ENCODE measurements around the gene GPR25.
A peak's percentile ranks its signal among the peaks of the same experiment; 100 is the strongest.

Gene GPR25

DNA sequence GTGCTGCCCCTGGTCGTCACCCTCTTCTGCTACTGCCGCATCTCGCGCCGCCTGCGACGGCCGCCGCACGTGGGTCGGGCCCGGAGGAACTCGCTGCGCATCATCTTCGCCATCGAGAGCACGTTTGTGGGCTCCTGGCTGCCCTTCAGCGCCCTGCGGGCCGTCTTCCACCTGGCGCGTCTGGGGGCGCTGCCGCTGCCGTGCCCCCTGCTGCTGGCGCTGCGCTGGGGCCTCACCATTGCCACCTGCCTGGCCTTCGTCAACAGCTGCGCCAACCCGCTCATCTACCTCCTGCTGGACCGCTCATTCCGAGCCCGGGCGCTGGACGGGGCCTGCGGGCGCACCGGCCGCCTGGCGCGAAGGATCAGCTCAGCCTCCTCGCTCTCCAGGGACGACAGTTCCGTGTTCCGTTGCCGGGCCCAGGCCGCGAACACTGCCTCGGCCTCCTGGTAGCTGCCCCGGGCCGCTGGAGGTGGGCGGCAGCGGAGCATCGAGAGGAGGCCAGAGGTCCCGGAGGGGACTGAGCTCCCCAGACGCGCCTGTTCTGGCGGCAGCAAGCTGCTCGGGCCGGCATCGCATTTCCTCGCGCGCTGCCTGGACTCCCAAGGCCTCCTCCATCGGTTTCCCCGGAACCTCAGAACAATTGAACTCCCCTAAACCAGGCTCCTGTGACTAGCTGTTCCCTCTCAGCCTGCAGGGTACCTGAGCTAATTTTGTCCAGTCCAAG is 1.1 kb downstream of the GPR25 start:
- DNase-seq (ENCODE audit: low read depth) = no peak

DNA sequence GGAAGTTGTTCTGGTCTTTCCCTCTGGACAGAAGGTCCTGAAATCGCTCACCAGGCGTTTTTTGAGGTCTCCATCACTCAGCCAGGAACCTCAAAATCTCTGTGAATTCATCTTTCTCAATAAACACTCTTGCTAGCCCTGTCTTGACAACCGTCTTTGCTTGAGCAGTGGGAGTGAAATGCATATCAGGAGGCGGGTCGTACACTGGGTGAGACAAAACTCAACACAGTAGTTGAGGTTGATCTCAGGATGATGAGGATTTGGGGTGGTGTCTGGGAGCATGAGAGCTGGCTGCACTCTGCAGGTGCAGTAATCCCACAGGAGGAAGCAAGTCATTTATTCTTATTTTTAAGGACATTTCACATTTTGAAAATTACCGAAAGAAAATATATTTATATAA is 1.9 kb downstream of the GPR25 start:
- DNase-seq (ENCODE audit: low read depth) = no peak

DNA sequence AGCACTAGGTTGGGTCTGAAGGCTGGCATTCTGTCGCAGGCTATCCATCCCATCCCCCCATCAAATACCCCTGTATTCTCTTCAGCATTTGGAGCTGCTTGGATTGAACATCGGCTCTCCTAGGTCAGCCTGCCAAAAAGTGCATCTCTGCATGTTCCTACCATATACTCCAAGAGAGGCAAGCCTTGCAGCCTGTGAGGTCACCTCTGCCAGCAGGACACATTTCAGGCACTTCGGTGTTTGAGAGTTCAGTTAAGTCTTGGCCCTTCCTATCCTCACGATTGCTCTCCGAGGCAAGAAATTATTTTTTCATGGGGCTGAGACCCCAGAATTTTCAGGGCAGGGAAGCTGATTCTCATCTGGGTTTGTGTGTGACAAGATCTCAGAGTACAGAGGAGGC is 2.6 kb downstream of the GPR25 start:
- DNase-seq (ENCODE audit: low read depth) = no peak

- DNase-seq (ENCODE audit: low read depth) = no peak
These were observed 4.2 kb downstream of the GPR25 start for GRCh38 chr1:200877010-200877409.

- DNase-seq (ENCODE audit: low read depth) = no peak
These were observed 5.2 kb downstream of the GPR25 start for GRCh38 chr1:200877839-200878551.

- no peak for DNase-seq (ENCODE audit: low read depth)
These were observed 7.4 kb downstream of the GPR25 start for GRCh38 chr1:200880212-200880611.

GRCh38 chr1:200883118-200883517 is 10.3 kb downstream of the GPR25 start:
- no peak for DNase-seq (ENCODE audit: low read depth)

DNA sequence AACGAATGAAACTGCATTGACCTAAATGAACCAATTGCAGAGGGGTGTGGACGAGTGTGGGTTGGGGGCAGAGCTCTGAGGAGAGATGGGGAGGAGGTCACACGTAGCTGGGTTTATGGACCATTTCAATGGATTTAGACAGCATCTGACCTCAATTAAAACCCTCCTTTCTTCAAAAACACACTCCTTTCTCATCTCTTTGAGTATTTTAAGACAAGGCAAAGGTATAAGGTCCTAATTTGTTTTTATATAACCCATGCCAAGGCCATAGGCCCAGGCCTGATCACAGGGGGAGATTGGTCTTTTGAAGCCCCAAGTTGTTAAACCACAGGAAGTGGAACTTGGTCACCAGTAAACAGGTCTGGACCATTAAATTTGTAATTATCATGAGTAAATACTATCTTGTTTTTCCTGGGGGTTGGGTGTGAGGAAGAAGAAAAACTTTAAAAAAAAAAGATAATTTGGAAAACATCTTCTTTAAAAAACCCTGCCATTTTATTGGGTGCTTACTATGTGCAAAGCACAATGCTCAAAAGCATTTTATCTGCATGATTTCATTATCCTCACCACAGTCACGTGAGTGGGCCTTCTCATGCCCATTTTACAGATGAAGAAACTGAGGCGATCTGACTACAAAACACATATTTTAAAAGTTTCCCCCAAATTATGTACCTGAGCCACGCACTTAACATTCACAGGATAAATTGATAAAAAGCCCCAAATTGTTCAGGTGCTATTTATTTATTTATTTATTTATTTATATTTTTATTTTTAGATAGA is 13.0 kb downstream of the GPR25 start:
- no peak for DNase-seq (ENCODE audit: low read depth)

GRCh38 chr1:200886594-200886993 is 13.8 kb downstream of the GPR25 start:
- no peak for DNase-seq (ENCODE audit: low read depth)

DNA sequence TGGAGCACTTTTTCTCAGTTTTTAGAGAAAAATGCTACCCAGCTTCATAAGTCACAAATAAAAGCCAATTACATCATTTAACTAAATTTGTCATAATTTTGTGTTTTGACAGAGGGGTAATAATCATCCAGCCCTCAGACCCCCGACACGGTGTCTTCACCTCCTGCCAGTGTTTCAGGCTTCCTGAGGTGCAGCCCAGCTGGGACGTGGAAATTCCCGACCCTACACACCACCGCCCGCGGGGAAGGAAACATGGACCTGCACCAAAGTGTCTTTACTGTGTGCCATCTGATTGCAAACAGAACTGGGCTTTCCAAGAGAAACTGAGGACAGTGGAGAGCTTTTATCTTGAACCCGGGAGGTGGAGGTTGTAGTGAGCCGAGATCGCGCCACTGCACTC is 14.3 kb downstream of the GPR25 start:
- DNase-seq (ENCODE audit: low read depth) = no peak

GRCh38 chr1:200887772-200888348 is 15.1 kb downstream of the GPR25 start:
- DNase-seq (ENCODE audit: low read depth) = no peak

- DNase-seq (ENCODE audit: low read depth) = peak; percentile 88
These were observed 15.6 kb downstream of the GPR25 start for GRCh38 chr1:200888349-200888838.

GRCh38 chr1:200889571-200889970 is 16.8 kb downstream of the GPR25 start:
- no peak for DNase-seq (ENCODE audit: low read depth)

DNA sequence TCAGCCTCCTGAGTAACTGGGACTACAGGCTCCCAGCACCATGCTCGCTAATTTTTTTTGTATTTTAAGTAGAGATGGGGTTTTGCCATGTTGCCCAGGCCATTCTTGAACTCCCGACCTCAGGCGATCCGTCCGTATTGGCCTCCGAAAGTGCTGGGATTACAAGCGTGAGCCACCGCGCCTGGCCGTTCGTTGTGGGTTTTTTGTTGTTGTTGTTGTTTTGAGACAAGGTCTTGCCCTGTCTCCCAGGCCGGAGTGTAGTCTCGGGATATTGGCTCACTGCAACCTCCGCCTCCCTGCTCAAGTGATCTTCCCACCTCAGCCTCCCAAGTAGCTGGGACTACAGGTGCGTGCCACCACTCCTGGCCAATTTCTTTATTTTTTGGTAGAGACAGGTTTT is 17.2 kb downstream of the GPR25 start:
- DNase-seq (ENCODE audit: low read depth) = no peak

GRCh38 chr1:200890818-200891773 is 18.3 kb downstream of the GPR25 start:
- DNase-seq (ENCODE audit: low read depth) = peak; percentile 32

GRCh38 chr1:200891774-200892157 is 19.0 kb downstream of the GPR25 start:
- no peak for DNase-seq (ENCODE audit: low read depth)

DNA sequence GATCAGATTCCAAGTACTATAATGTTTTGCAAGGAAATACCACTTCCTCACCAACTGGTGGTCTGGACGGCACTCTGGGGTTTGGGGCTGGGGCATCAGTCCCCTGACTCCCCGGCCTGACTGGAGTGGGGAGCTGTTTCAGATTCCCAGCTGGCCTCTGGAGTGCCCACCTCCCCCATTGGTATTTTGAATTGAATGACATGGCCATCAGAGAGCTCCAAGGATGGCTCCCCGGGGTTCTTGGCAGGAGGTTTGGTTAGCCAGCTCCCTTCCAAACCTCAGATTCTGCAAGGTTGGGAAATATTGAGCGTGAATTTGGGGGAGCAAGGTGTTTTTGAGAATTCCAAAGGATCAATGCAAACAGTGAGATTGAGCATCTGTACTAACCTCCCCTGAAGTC is 19.8 kb downstream of the GPR25 start:
- no peak for DNase-seq (ENCODE audit: low read depth)

DNA sequence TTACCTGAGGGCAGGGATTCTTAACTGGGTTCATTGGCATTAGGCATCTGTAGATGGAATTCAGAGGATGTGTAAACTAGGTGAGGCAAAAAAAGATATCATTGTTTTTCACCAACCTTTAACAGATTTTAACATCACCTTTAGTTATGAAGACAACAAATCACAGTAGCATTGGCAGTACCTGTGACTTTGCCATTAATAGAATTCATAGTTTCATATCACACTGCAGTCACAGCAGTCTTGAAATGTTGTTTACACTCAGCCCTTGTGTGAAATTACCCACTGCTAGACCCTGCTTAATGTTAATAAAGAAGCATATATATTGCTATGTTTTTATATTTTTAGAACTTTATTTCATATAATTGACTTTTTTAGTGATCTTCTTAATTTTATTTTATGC is 20.2 kb downstream of the GPR25 start:
- DNase-seq (ENCODE audit: low read depth) = no peak

DNA sequence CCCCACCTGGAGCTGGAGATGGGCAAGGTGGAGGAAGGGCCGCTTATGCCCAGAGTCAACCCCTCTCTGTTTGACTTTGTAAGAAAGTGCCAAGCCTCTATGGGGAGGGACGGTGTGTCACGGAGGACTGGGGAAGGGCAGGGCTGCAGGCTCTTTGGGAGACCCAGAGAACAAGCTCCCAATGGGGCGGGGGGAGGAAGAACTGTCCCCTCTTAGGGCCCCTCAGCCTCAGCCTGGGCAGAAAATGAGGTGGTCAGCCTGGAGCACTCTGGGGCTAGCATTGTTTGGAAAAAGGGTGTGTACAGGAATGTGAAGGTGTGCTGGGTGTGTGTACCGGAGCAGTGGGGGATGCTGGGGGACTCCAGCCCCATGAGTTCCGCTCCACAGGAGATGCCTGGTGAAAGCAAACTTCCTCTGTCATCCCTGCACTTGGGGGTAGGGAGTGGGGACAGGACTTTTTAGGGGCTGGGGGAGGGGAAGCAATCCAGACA is 20.7 kb downstream of the GPR25 start:
- DNase-seq (ENCODE audit: low read depth) = no peak

- no peak for DNase-seq (ENCODE audit: low read depth)
These were observed 22.1 kb downstream of the GPR25 start, which contains the start of gene INAVA for GRCh38 chr1:200894712-200895442. Gene INAVA (plus strand): TSS chr1:200894900. CDS start chr1:200898401, 3,501 bp downstream.

Data from CMK (cell line).